T-cell (primary cell): Measurements from ENCODE around the gene DBT. TPM values are rescaled to one million over a fixed set of nuclear protein-coding genes. Genes with fewer than 3 reads are reported as not detected.
"Not testable (repeated sequence)": the region's sequence is repeated elsewhere in the genome, so short reads cannot be mapped to it uniquely, and the experiment has no call there.

Source experiments
- ATAC-seq, 4 experiments: fragments of 200-7000 bp in 3 of 4; fragments of 150-1000 bp in 1 of 4; cut with Tn5 transposase; replicated peaks in 1 of 4; 1 replicate in 3 of 4; 2 replicates in 1 of 4; pipeline ENCODE4 v1.10.0; 2021; ENCODE audit warnings: moderate library complexity in 3 of 4, mild to moderate bottlenecking in 2 of 4, moderate number of reproducible peaks in 1 of 4
- CTCF ChIA-PET, 2 donors: fragments of 300-600 bp; sonication (Branson Sonifier 250); formaldehyde crosslinking; loops; one replicate each; lab custom pipeline; 2022; ENCODE audit warnings: antibody characterized with exemption in 2 of 2; lab: Charles Lee
- POLR2A ChIA-PET, 2 donors: fragments of 300-600 bp; sonication (Branson Sonifier 250); formaldehyde crosslinking; loops; one replicate each; lab custom pipeline; 2022; ENCODE audit warnings: antibody characterized with exemption in 2 of 2; lab: Charles Lee
- DNase-seq, 35 experiments: peaks; one replicate each; pipeline versions ENCODE4 v3.0.0 to v3.0.0-alpha.2; 2013 to 2023
- H3K27ac ChIP-seq: one replicate; pipeline ENCODE4 v1.5.1; 2013; ENCODE audit warnings: low read length
- H3K27me3 ChIP-seq, 2 experiments: replicated peaks in 1 of 2; 1 replicate in 1 of 2; 2 replicates in 1 of 2; pipeline versions ENCODE4 v1.6.1 to v1.7.0; 2013; ENCODE audit warnings: low read length in 1 of 2, mixed read lengths in 1 of 2; ENCODE audit not compliant: control insufficient read depth in 2 of 2, insufficient read depth in 2 of 2; ENCODE audit errors: extremely low read depth in 1 of 2
- H3K36me3 ChIP-seq, 2 donors: 1 replicate in 1 of 2; 2 replicates in 1 of 2; pipeline versions ENCODE4 v1.6.1 to v1.7.0; 2013; ENCODE audit warnings: low read length in 1 of 2; ENCODE audit not compliant: control insufficient read depth in 2 of 2, insufficient read depth in 1 of 2; ENCODE audit errors: extremely low read depth in 1 of 2
- H3K4me1 ChIP-seq, 2 experiments: 1 replicate in 1 of 2; 2 replicates in 1 of 2; pipeline versions ENCODE4 v1.6.1 to v1.7.0; 2013; ENCODE audit warnings: low read length in 2 of 2, mixed read lengths in 1 of 2; ENCODE audit not compliant: insufficient read depth in 2 of 2, control insufficient read depth in 1 of 2; ENCODE audit errors: extremely low read depth in 1 of 2
- H3K4me3 ChIP-seq, 2 donors: 1 replicate in 1 of 2; 2 replicates in 1 of 2; pipeline versions ENCODE4 v1.5.1 to v1.7.0; 2013; ENCODE audit warnings: mild to moderate bottlenecking in 2 of 2, low read length in 1 of 2, moderate library complexity in 1 of 2; ENCODE audit not compliant: control insufficient read depth in 1 of 2; ENCODE audit errors: extremely low read depth in 1 of 2
- H3K9me3 ChIP-seq: 2 replicates; pipeline ENCODE4 v1.7.0; 2013
- H3K27ac Mint-ChIP-seq, 2 donors: one replicate each; pipeline ENCODE4 v1.8.0; 2020 to 2021; ENCODE audit warnings: mild to moderate bottlenecking in 2 of 2, mixed read lengths in 2 of 2
- H3K27me3 Mint-ChIP-seq, 2 donors: one replicate each; pipeline ENCODE4 v1.8.0; 2021 to 2022; ENCODE audit warnings: mixed read lengths in 2 of 2
- H3K36me3 Mint-ChIP-seq: one replicate; pipeline ENCODE4 v1.8.0; 2021; ENCODE audit warnings: mixed read lengths
- H3K4me1 Mint-ChIP-seq, 3 donors: one replicate each; pipeline ENCODE4 v1.8.0; 2020 to 2022; ENCODE audit warnings: mixed read lengths in 3 of 3, mild to moderate bottlenecking in 1 of 3
- H3K4me3 Mint-ChIP-seq, 3 donors: one replicate each; pipeline ENCODE4 v1.8.0; 2020 to 2022; ENCODE audit warnings: mild to moderate bottlenecking in 3 of 3, mixed read lengths in 3 of 3, moderate library complexity in 3 of 3
- H3K9me3 Mint-ChIP-seq, 3 donors: one replicate each; pipeline ENCODE4 v1.8.0; 2020 to 2022; ENCODE audit warnings: mixed read lengths in 3 of 3
- WGBS: methylation state at CpG from one replicate; pipeline ENCODE4 v1.1.5; 2013; ENCODE audit warnings: missing lambda C conversion rate; ENCODE audit not compliant: insufficient coverage; 5-methylcytosine and 5-hydroxymethylcytosine counted together
- total RNA-seq, 35 experiments: library from RNA in 6 of 35; stranded (reverse) in 6 of 35; fragments of 120-200 nt in 1 of 35; gene quantifications; one replicate each; pipeline versions ENCODE4 v1.2.1 to v1.2.4 and lab custom pipeline; 2013 to 2026

The DBT gene
- total RNA-seq, 5 donors from 2014 or later (not counting 1 experiment from before 2014, with no cell fraction given): 10.9 to 13.3 (median 12.3) TPM

- ATAC-seq (no peak), DNase-seq (no peak)
- Mint-ChIP-seq H3K4me1 (peaks cover 12 to 24% (median 17%) of the 10 kb centered on the region in 3 donors), H3K27ac (no peak overlapping the region), H3K4me3 (no peak overlapping the region), H3K27me3 (no peaks in the 10 kb centered on the region), H3K9me3 (peaks cover 0 to 6% (median 0%) of the 10 kb centered on the region in 3 donors), H3K36me3 (peaks cover 19% of the 10 kb centered on the region)
- ChIA-PET POLR2A (no interaction called here), CTCF (interaction anchor here in 1 of 2 donors (0.5 kb wide), 1 partner anchor 199 kb away, joined by 12 read pairs; no protein-coding TSS in a partner anchor)
- no peaks in the 10 kb centered on the region for H3K36me3 ChIP-seq
- H3K9me3 ChIP-seq: no peaks in the 10 kb centered on the region
- no peak overlapping the region for H3K27ac ChIP-seq
- no peaks in the 10 kb centered on the region for H3K27me3 ChIP-seq
- H3K4me1 ChIP-seq: peaks cover 2 to 9% of the 10 kb centered on the region in 2 experiments
- no peak overlapping the region for H3K4me3 ChIP-seq
These were observed 12.1 kb upstream of the DBT start for GRCh38 chr1:100261686-100262085.

DNA sequence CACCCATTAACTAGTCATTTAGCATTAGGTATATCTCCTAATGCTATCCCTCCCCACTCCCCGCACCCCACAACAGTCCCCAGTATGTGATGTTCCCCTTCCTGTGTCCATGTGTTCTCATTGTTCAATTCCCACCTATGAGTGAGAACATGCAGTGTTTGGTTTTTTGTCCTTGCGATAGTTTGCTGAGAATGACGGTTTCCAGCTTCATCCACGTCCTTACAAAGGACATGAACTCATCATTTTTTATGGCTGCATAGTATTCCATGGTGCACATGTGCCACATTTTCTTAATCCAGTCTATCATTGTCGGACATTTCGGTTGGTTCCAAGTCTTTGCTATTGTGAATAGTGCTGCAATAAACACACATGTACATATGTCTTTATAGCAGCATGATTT is 8.8 kb upstream of the DBT start:
- CTCF ChIA-PET: interaction anchor here in 1 of 2 donors (0.6 kb wide), 1 partner anchor 79 kb away, joined by 3 read pairs; no protein-coding TSS in a partner anchor
- not testable (repeated sequence) for H3K4me3 ChIP-seq, H3K4me3 Mint-ChIP-seq, H3K27me3 ChIP-seq, H3K4me1 Mint-ChIP-seq, ATAC-seq, H3K4me1 ChIP-seq, H3K36me3 ChIP-seq, H3K27me3 Mint-ChIP-seq, H3K9me3 ChIP-seq, DNase-seq, H3K9me3 Mint-ChIP-seq, H3K27ac Mint-ChIP-seq, H3K27ac ChIP-seq
- H3K36me3 Mint-ChIP-seq: peaks cover 11% of the 10 kb centered on the region
- POLR2A ChIA-PET: interaction anchor here (0.6 to 1.0 kb wide), 5 partner anchors 8 to 1375 kb away, joined by 3 to 9 read pairs (median 5); no protein-coding TSS in a partner anchor
- no CpG with 5 or more reads among the region's 6 CpGs for whole genome bisulfite sequencing

- H3K4me1 Mint-ChIP-seq, H3K27me3 Mint-ChIP-seq, H3K9me3 Mint-ChIP-seq, CTCF ChIA-PET, H3K9me3 ChIP-seq, H3K36me3 Mint-ChIP-seq, H3K36me3 ChIP-seq, POLR2A ChIA-PET, DNase-seq, ATAC-seq, H3K27ac Mint-ChIP-seq, H3K4me3 Mint-ChIP-seq, H3K4me1 ChIP-seq, H3K4me3 ChIP-seq, H3K27ac ChIP-seq, H3K27me3 ChIP-seq: not testable (repeated sequence)
- WGBS: no CpG with 5 or more reads among the region's 5 CpGs
These were observed 6.6 kb upstream of the DBT start for GRCh38 chr1:100256273-100256672.

GRCh38 chr1:100253552-100253951 is 3.9 kb upstream of the DBT start:
- H3K27ac Mint-ChIP-seq: no peak overlapping the region
- ChIA-PET POLR2A (interaction anchor here in 1 of 2 donors (0.6 kb wide), 1 partner anchor 356 kb away, joined by 3 read pairs; no protein-coding TSS in a partner anchor), CTCF (no interaction called here)
- peaks cover 8 to 12% of the 10 kb centered on the region in 2 experiments for H3K4me1 ChIP-seq
- DNase-seq (no peak), ATAC-seq (no peak)
- H3K27me3 ChIP-seq: no peaks in the 10 kb centered on the region
- H3K4me3 ChIP-seq: no peak overlapping the region
- peaks cover 0 to 2% (median 0%) of the 10 kb centered on the region in 3 donors for H3K4me1 Mint-ChIP-seq
- H3K9me3 ChIP-seq: no peaks in the 10 kb centered on the region
- no peak overlapping the region for H3K4me3 Mint-ChIP-seq
- no peaks in the 10 kb centered on the region for H3K9me3 Mint-ChIP-seq
- no peaks in the 10 kb centered on the region for H3K36me3 Mint-ChIP-seq
- H3K36me3 ChIP-seq: no peaks in the 10 kb centered on the region
- peaks cover 0 to 2% of the 10 kb centered on the region in 2 donors for H3K27me3 Mint-ChIP-seq
- H3K27ac ChIP-seq: no peak overlapping the region
- 80% methylated on average over 8 of the region's 10 CpGs for WGBS

DNA sequence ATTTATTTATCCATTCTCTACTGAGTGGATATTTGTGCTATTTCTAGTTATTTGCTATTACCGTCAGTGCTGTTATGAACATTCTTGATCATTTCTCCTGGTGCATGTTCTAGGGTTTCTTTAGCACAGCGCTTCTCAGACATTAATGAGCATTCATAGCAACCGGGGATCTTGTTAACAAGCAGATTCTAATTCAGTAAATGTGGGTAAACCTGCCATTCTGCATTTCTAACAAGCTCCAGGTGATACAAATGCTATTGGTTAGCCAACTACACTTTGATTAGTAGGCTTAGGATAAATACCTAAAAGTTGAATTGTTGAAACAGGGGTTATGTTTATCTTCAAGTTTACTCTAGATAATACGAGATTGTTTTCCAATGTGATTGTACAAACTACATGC is 3.3 kb upstream of the DBT start:
- no peaks in the 10 kb centered on the region for H3K9me3 ChIP-seq
- no peaks in the 10 kb centered on the region for H3K27me3 ChIP-seq
- no peaks in the 10 kb centered on the region for H3K36me3 ChIP-seq
- DNase-seq (no peak), ATAC-seq (no peak)
- no peak overlapping the region for H3K27ac ChIP-seq
- Mint-ChIP-seq H3K9me3 (no peaks in the 10 kb centered on the region), H3K4me3 (no peak overlapping the region), H3K27ac (no peak overlapping the region), H3K27me3 (peaks cover 0 to 2% of the 10 kb centered on the region in 2 donors), H3K4me1 (peaks cover 0 to 2% (median 0%) of the 10 kb centered on the region in 3 donors), H3K36me3 (no peaks in the 10 kb centered on the region)
- no peak overlapping the region for H3K4me3 ChIP-seq
- WGBS: 92% methylated on average over 2 of the region's 4 CpGs
- peaks cover 8 to 13% of the 10 kb centered on the region in 2 experiments for H3K4me1 ChIP-seq
- POLR2A ChIA-PET: interaction anchor here in 1 of 2 donors (0.6 kb wide), 1 partner anchor 355 kb away, joined by 3 read pairs; no protein-coding TSS in a partner anchor
- CTCF ChIA-PET: no interaction called here

DNA sequence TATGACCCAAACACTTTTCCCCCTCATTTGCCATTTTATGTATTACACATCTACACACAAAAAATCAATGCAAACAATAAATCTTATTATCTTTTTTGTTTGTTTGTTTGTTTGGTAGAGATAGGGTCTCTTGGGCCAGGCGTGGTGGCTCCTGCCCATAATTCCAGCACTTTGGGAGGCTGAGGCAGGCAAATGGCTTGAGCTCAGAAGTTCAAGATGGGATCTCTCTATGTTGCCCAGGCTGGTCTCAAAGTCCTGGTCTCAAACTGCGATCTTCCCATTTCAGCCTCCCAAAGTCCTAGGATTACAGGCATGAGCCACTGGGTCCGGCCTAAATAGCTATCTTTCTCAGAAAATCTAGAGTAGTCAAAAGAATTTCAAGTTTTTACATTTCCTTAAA is 1.2 kb upstream of the DBT start:
- ChIA-PET CTCF (interaction anchor here (0.5 to 1.6 kb wide), 4 partner anchors 15 to 207 kb away, joined by 3 to 7 read pairs (median 4); no protein-coding TSS in a partner anchor), POLR2A (no interaction called here)
- Mint-ChIP-seq H3K36me3 (peaks cover 4% of the 10 kb centered on the region), H3K27ac (no peak overlapping the region), H3K4me1 (peaks cover 12 to 14% (median 13%) of the 10 kb centered on the region in 3 donors), H3K9me3 (no peaks in the 10 kb centered on the region), H3K27me3 (no peaks in the 10 kb centered on the region), H3K4me3 (no peak overlapping the region)
- H3K4me3 ChIP-seq: no peak overlapping the region
- ATAC-seq: no peak
- peaks cover 0 to 2% of the 10 kb centered on the region in 2 donors for H3K36me3 ChIP-seq
- H3K4me1 ChIP-seq: peaks cover 8 to 13% of the 10 kb centered on the region in 2 experiments
- no peaks in the 10 kb centered on the region for H3K27me3 ChIP-seq
- no CpG with 5 or more reads among the region's 3 CpGs for WGBS
- no peak for DNase-seq
- no peak overlapping the region for H3K27ac ChIP-seq
- H3K9me3 ChIP-seq: no peaks in the 10 kb centered on the region
